ENCODE measurements around the gene CTNND1.

CTNND1 gene

GRCh38 chr11:57868491-57868890 is 106.9 kb downstream of the CTNND1 start:
- DNase-seq (ENCODE audit: low read depth in 3 of 3, low spot score in 1 of 3), result no peak
